ENCODE measurements around the gene APOBEC4.

GRCh38 chr1:183597656-183598347, 55.3 kb downstream of the APOBEC4 start:
- TF ChIP-seq, protein P1, sequence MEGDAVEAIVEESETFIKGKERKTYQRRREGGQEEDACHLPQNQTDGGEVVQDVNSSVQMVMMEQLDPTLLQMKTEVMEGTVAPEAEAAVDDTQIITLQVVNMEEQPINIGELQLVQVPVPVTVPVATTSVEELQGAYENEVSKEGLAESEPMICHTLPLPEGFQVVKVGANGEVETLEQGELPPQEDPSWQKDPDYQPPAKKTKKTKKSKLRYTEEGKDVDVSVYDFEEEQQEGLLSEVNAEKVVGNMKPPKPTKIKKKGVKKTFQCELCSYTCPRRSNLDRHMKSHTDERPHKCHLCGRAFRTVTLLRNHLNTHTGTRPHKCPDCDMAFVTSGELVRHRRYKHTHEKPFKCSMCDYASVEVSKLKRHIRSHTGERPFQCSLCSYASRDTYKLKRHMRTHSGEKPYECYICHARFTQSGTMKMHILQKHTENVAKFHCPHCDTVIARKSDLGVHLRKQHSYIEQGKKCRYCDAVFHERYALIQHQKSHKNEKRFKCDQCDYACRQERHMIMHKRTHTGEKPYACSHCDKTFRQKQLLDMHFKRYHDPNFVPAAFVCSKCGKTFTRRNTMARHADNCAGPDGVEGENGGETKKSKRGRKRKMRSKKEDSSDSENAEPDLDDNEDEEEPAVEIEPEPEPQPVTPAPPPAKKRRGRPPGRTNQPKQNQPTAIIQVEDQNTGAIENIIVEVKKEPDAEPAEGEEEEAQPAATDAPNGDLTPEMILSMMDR (IDR thresholded peaks at IDR 0.05), result no peak
- no peak for TF ChIP-seq POLR2A (IDR thresholded peaks at IDR 0.05)
- TF ChIP-seq POLR2AphosphoS5 (IDR thresholded peaks at IDR 0.05), result no peak
- TF ChIP-seq EP300 (IDR thresholded peaks at IDR 0.05), result no peak
